Left lobe of liver (tissue), 2 donors: ENCODE data around the gene CFAP251. TPM values are rescaled to one million over a fixed set of nuclear protein-coding genes. Genes with fewer than 3 reads are reported as not detected.
A peak's percentile ranks its signal among the peaks of the same experiment; 100 is the strongest.

Source experiments
- ATAC-seq: fragments of 200-7000 bp; cut with Tn5 transposase; one replicate; pipeline ENCODE4 v1.9.1; 2020; ENCODE audit warnings: mild to moderate bottlenecking, moderate library complexity
- DNase-seq: peaks from one replicate; pipeline ENCODE4 v3.0.0-alpha.2; 2020; ENCODE audit warnings: low spot score
- total RNA-seq: library from RNA; stranded (reverse); gene quantifications from one replicate; pipeline ENCODE4 v1.2.1, GENCODE V29; 2021
- donor health status: DM: no; HTN: no; CAD: no; lungs with moderate emphysema.
- donor health status: DM: no; HTN: yes; CAD: no.

The CFAP251 gene
- total RNA-seq, 1 donor from 2014 or later = 2.2 TPM

DNA sequence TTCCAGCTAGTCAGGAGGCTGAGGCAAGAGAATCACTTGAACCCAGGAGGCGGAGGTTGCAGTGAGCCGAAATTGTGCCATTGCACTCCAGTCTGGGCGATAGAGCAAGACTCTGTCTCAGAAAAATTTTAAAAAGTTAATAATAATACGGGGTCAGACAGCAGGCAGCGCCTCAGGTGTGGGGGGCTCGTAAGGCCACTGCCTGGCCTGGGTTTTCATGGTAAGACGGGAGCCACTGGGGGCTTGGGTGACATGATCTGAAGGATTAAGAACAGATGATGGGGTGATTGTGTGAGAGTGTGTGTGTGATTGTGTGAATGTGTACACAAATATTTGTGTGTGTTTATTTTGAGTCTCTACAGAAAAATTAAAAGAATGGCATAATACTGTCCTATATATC lies 126.9 kb downstream of the CFAP251 start:
- ATAC-seq (no peak), DNase-seq (no peak)

DNA sequence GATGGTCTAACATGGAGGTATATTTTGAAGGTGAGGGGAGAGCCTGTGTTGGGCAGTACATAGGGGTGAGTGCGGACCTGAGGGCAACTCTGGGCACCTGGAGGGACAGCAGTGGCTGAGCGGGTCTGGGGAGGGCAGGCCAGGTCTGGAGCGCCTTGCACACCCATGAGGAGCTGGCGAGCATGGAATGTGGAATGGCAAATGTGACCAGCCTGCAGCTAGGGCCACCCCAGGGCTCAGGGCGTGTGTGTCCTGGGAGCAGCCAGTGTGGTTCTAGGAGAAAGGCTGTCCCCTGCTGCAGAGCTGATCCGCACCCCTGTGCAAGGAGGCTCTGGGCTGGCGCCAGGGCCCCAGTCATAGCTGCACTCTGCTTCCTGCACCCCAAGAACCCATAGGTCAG lies 127.8 kb downstream of the CFAP251 start:
- no peak for ATAC-seq
- DNase-seq = no peak

DNA sequence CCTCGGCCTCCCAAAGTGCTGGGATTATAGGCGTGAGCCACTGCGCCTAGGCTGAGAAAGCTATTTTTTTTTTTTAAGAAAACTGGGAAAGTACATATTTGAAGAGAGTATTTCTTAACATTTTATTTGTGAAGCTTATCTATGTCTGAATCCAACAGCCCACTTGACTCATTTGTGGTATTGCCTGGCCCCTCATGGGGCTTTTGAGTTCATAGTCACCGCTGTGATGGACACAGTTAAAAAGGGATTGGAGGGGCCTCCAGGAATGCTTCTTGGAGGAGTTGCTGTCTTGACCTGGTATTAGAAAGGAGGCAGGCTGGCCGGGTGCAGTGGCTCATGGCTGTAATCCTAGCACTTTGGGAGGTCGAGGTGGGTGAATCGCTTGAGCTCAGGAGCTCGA lies 129.8 kb downstream of the CFAP251 start:
- ATAC-seq (no peak), DNase-seq (no peak)

DNA sequence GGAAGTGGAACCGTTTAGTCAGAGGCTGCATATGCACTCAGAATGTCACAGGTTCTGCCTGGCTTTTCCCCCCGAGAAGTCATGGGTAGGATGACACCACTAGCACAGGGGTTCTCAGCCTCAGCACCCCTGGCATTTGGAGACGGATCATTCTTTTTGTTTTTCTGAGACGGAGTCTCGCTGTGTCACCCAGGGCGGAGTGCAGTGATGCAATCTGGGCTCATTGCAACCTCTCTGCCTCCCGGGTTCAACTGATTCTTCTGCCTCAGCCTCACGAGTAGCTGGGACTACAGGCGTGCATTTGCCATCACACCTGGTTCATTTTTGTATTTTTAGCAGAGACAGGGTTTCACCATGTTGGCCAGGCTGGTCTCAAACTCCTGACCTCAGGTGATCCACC lies 131.4 kb downstream of the CFAP251 start:
- DNase-seq (no peak), ATAC-seq (no peak)

DNA sequence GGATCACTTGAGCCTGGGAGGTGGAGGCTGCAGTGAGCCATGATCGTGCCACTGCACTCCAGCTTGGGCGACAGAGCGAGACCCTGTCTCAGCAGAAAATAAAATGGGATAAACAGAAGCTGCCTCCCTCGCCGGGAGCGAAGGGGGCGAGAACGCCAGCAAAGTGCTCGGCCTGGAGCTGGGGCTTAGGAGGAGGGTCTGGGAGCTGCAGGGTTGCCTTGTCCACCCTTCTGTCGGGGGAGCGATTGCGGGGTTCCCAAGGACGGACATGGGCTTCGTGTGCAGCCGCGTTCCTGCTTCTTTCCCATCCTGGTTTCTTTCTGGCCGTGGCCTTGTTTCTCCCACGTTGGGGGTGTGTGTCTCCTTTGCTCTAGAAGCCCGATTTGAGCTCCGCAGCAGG lies 132.3 kb downstream of the CFAP251 start:
- no peak for DNase-seq

DNA sequence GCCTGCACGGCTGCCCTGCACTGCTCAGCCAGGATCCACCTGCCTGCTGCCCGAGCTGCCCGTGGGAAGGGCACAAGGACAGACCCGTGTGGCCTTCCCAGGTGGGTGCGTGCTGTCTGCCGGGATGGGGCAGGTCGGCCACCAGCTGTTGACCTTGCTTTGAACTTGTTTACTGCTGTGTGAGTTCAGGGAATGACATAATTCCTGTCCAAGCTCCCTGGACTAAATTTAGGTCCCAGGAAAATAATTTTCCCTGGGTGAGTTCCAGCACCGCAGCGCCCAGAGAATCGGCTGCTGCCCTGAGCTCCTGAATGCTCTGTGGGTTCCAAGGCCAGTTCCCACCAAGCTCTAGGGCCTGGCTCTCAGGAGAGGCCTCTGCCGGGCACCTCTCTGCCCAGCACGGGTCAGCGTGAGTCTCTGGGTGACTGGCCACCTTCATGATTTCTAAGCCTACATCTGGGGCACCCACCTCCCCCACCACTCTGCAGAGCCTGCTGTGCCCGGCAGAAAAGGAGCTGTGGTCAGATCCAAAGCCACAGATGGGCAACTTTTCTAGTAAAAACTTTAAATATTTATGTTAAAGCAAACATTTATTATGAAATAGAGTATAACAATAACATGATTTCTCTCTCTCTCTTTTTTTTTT lies 133.0 kb downstream of the CFAP251 start:
- ATAC-seq (peak; percentile 76), DNase-seq (peak; percentile 85)

More for the DNA sequence above, 132.3 kb downstream of the CFAP251 start:
- ATAC-seq = no peak

DNA sequence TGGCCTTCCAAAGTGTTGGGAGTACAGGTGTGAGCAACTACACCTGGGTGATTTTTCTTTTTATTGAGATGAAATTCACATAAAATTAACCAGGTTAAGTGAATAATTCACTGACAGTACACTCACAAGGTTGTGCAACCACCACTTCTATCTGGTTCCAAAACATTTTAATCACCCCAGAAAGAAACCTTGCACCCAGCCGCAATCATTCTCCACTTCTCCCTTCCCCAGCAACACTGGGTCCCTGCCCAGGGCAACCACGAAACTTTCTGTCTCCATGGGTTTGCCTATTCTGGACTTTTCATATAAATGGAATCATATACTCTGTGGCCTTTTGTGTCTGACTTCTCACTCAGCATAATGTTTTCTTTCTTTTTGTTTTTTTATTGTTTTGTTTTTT lies 133.9 kb downstream of the CFAP251 start:
- peak; percentile 42 for ATAC-seq
- DNase-seq = no peak

Other genes starting within 250 kb of the CFAP251 start
- not detected for gene MORN3, start 248.9 kb upstream of the CFAP251 start, total RNA-seq
- 5.6 TPM for gene TMEM120B, start 205.8 kb upstream of the CFAP251 start, total RNA-seq
- 7.9 TPM for gene RHOF, start 124.9 kb upstream of the CFAP251 start, total RNA-seq
- 12.8 TPM for gene SETD1B, start 114.6 kb upstream of the CFAP251 start, total RNA-seq
- 1,410 TPM for gene HPD, start 59.7 kb upstream of the CFAP251 start, total RNA-seq
- 25.8 TPM for gene PSMD9, start 29.8 kb upstream of the CFAP251 start, total RNA-seq
- 5.2 TPM for gene BCL7A, start 103.3 kb downstream of the CFAP251 start, total RNA-seq
- gene MLXIP, start 160.2 kb downstream of the CFAP251 start, total RNA-seq = 19.0 TPM